Thyroid gland (tissue), 4 donors: ENCODE data around the gene KRT9.

Experiments used
- POLR2A ChIP-seq, 2 donors: fragments of 450-650 bp; IDR thresholded peaks; one replicate each; pipeline ENCODE4 v1.6.1; 2017; ENCODE audit warnings: antibody characterized with exemption in 2 of 2, mild to moderate bottlenecking in 2 of 2, moderate library complexity in 1 of 2
- TF ChIP-seq, protein P1 (sequence below), 6 experiments: fragments of 200-600 bp in 3 of 6; fragments of 450-650 bp in 3 of 6; sonication (generic) in 3 of 6; IDR thresholded peaks; one replicate each; pipeline ENCODE4 v1.5.1; 2016 to 2019; ENCODE audit warnings: antibody characterized with exemption in 6 of 6, mild to moderate bottlenecking in 2 of 6, inconsistent platforms in 1 of 6, moderate library complexity in 1 of 6

GRCh38 chr17:41531993-41532392 lies 39.9 kb downstream of the KRT9 start:
- no peak for TF ChIP-seq POLR2A (IDR thresholded peaks at IDR 0.05)
- TF ChIP-seq, protein P1, sequence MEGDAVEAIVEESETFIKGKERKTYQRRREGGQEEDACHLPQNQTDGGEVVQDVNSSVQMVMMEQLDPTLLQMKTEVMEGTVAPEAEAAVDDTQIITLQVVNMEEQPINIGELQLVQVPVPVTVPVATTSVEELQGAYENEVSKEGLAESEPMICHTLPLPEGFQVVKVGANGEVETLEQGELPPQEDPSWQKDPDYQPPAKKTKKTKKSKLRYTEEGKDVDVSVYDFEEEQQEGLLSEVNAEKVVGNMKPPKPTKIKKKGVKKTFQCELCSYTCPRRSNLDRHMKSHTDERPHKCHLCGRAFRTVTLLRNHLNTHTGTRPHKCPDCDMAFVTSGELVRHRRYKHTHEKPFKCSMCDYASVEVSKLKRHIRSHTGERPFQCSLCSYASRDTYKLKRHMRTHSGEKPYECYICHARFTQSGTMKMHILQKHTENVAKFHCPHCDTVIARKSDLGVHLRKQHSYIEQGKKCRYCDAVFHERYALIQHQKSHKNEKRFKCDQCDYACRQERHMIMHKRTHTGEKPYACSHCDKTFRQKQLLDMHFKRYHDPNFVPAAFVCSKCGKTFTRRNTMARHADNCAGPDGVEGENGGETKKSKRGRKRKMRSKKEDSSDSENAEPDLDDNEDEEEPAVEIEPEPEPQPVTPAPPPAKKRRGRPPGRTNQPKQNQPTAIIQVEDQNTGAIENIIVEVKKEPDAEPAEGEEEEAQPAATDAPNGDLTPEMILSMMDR (IDR thresholded peaks at IDR 0.05): no peak
